Measurements from ENCODE around the gene TMEM33.
"Not testable (repeated sequence)": the region's sequence is repeated elsewhere in the genome, so short reads cannot be mapped to it uniquely, and the experiment has no call there.

The TMEM33 gene, protein sequence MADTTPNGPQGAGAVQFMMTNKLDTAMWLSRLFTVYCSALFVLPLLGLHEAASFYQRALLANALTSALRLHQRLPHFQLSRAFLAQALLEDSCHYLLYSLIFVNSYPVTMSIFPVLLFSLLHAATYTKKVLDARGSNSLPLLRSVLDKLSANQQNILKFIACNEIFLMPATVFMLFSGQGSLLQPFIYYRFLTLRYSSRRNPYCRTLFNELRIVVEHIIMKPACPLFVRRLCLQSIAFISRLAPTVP
- total RNA-seq, result 38.5 to 47.2 (median 45.8) reads per million in 3 donors

DNA sequence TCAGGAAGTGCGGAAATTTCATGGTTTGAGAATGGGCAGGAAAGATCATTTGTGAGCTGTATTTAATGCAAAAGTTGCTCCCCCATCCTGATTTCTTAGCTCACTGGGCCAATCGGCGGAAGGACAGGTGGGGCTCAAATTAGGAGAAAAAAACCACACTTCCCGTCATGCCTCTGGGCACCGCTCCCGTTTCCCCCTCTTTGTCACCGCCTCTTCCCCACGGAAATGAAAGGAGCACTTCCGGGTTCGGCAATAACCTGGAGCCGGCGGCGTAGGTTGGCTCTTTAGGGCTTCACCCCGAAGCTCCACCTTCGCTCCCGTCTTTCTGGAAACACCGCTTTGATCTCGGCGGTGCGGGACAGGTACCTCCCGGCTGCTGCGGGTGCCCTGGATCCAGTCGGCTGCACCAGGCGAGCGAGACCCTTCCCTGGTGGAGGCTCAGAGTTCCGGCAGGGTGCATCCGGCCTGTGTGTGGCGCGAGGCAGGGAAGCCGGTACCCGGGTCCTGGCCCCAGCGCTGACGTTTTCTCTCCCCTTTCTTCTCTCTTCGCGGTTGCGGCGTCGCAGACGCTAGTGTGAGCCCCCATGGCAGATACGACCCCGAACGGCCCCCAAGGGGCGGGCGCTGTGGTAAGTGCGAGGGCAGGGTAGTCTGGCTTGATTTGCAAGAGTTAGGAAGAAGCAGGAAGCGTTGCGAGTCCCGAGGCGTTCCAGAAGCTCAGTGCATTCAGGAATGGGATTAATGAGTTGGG is at the start of gene TMEM33:
TMEM33 (plus strand) TSS at position 529 of the 751 bp plus-strand sequence; CDS start at position 585, 56 bp downstream.
- peaks cover 3% of the 10 kb centered on the region for H3K36me3 ChIP-seq (ENCODE audit: control insufficient read depth, insufficient read depth, low read length)
- H3K27me3 ChIP-seq (replicated peaks; ENCODE audit: control insufficient read depth, insufficient read depth, low read length, poor library complexity, severe bottlenecking), result no peaks in the 10 kb centered on the region
- H3K27ac ChIP-seq (ENCODE audit: insufficient read depth, low read length, poor library complexity, severe bottlenecking), result peak within 1 kb of the TSS; percentile 66
- H3K4me1 ChIP-seq (ENCODE audit: control insufficient read depth, insufficient read depth, low read length, poor library complexity, severe bottlenecking), result peaks cover 11% of the 10 kb centered on the region
- peak; percentile 57 to 70 (median 64) for DNase-seq
- H3K9me3 ChIP-seq (ENCODE audit: control insufficient read depth, low read length), result no peaks in the 10 kb centered on the region
- peak within 1 kb of the TSS; percentile 97 for H3K4me3 ChIP-seq (ENCODE audit: insufficient read depth, low read depth, low read length, poor library complexity, severe bottlenecking)

DNA sequence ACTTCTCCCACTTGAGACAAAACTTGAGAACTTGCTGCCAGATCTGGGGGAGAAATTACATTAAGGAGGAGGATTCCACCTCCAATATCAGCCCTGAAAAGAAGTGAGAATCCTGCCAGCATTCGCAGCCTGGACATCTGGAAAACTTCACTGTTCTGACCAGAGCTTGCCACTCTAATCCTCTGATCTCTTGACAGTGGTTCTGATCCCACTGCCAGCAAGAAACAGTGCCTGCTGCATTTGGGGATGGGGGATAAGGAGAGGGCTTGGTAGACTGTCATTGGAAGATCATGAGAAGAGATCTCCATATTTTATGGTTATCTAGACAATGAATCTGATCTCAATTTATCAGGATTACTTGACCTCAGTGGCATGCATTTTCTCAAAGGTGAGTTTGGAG is 49.8 kb upstream of the TMEM33 start:
- Histone ChIP-seq H3K36me3 (ENCODE audit: control insufficient read depth, insufficient read depth, low read length) (no peaks in the 10 kb centered on the region), H3K27ac (ENCODE audit: insufficient read depth, low read length, poor library complexity, severe bottlenecking) (no peak overlapping the region), H3K4me1 (ENCODE audit: control insufficient read depth, insufficient read depth, low read length, poor library complexity, severe bottlenecking) (peaks cover 19% of the 10 kb centered on the region), H3K4me3 (ENCODE audit: insufficient read depth, low read depth, low read length, poor library complexity, severe bottlenecking) (no peak overlapping the region), H3K27me3 (replicated peaks; ENCODE audit: control insufficient read depth, insufficient read depth, low read length, poor library complexity, severe bottlenecking) (peaks cover 19% of the 10 kb centered on the region), H3K9me3 (ENCODE audit: control insufficient read depth, low read length) (no peaks in the 10 kb centered on the region)
- DNase-seq, result no peak

DNA sequence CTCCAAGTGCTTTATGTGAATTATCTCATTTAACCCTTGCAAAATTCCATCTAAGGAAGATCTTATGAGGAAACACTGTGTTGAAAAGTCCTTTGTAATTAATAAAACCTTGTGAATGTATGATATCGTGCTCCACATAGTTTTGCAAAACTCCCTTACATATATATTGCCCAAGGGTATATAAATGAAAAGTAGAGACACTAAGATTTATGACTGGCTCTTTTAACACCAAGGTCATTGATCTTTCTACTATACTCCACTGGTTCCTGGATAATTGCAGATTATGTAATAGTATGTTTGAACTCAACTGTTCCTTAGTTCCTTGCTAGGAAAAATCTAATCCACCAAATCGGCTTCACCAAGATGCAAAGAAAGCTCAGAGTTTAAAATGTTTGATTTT is 48.0 kb upstream of the TMEM33 start:
- Histone ChIP-seq H3K9me3 (ENCODE audit: control insufficient read depth, low read length) (no peaks in the 10 kb centered on the region), H3K27ac (ENCODE audit: insufficient read depth, low read length, poor library complexity, severe bottlenecking) (no peak overlapping the region), H3K4me3 (ENCODE audit: insufficient read depth, low read depth, low read length, poor library complexity, severe bottlenecking) (no peak overlapping the region), H3K36me3 (ENCODE audit: control insufficient read depth, insufficient read depth, low read length) (no peaks in the 10 kb centered on the region), H3K4me1 (ENCODE audit: control insufficient read depth, insufficient read depth, low read length, poor library complexity, severe bottlenecking) (peaks cover 1% of the 10 kb centered on the region), H3K27me3 (replicated peaks; ENCODE audit: control insufficient read depth, insufficient read depth, low read length, poor library complexity, severe bottlenecking) (peaks cover under 1% of the 10 kb centered on the region)
- no peak for DNase-seq

DNA sequence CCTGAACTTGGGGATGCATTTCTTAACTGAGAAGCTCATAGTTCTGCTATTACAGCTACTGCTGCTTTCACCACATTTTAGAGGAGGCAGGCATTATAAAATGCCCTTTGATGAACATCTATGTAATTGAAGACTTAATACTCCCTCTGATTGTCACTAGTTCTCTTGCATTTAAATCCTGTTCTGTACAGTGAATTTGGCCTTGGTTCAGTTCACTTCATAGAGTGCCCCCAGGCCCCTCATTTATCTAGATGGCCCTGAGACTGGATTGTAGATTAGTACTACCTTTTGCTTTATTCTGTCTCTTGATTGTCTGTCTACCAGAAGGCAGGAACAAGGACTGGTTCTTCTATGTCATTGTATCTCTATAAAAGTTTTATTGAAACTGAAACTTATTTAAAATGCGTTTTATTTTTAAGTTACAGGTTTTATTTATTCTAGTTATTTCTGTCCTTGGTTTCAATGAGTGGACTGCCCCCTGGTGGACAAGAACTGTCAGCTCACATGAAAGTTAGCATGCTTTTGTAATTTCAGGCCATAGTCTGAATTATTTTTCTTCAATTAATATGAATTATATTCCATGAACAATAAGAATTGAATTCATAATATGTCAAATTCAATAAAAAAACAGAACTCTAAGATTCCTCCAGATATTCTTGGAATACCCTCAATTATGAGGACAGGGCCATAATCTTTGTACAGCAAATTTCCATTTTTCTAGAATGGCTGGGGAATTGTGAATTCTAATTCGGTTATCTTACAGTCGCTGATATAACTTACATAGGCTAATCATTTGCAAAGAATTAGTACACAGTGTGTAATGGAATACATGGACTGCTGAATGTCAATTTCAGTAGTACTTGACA is 47.2 kb upstream of the TMEM33 start:
- no peak overlapping the region for H3K27ac ChIP-seq (ENCODE audit: insufficient read depth, low read length, poor library complexity, severe bottlenecking)
- no peaks in the 10 kb centered on the region for H3K4me1 ChIP-seq (ENCODE audit: control insufficient read depth, insufficient read depth, low read length, poor library complexity, severe bottlenecking)
- no peaks in the 10 kb centered on the region for H3K36me3 ChIP-seq (ENCODE audit: control insufficient read depth, insufficient read depth, low read length)
- no peak overlapping the region for H3K4me3 ChIP-seq (ENCODE audit: insufficient read depth, low read depth, low read length, poor library complexity, severe bottlenecking)
- DNase-seq, result peak in 1 of 3 donors; percentile 32
- no peaks in the 10 kb centered on the region for H3K27me3 ChIP-seq (replicated peaks; ENCODE audit: control insufficient read depth, insufficient read depth, low read length, poor library complexity, severe bottlenecking)
- H3K9me3 ChIP-seq (ENCODE audit: control insufficient read depth, low read length), result no peaks in the 10 kb centered on the region

DNA sequence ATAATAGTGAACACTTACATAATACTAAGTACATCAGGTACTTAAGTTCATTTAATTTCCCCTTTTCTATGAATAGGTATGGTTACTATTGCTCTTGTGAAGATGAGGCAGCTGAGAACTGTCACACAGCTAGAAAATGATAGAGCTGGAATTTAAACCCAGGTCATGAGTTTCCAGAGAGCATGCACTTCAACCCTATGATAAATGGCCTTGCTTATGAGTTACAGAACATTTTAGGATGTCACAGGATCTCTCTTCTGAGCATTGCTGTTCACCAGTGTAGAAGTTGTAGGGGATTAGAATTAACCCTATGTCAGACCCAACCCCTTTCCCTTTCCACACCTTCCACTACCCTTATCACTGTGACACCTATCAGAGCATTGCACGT is 46.5 kb upstream of the TMEM33 start:
- Histone ChIP-seq H3K9me3 (ENCODE audit: control insufficient read depth, low read length) (no peaks in the 10 kb centered on the region), H3K27me3 (replicated peaks; ENCODE audit: control insufficient read depth, insufficient read depth, low read length, poor library complexity, severe bottlenecking) (no peaks in the 10 kb centered on the region), H3K36me3 (ENCODE audit: control insufficient read depth, insufficient read depth, low read length) (no peaks in the 10 kb centered on the region), H3K27ac (ENCODE audit: insufficient read depth, low read length, poor library complexity, severe bottlenecking) (no peak overlapping the region), H3K4me3 (ENCODE audit: insufficient read depth, low read depth, low read length, poor library complexity, severe bottlenecking) (no peak overlapping the region), H3K4me1 (ENCODE audit: control insufficient read depth, insufficient read depth, low read length, poor library complexity, severe bottlenecking) (no peaks in the 10 kb centered on the region)
- DNase-seq, result no peak

DNA sequence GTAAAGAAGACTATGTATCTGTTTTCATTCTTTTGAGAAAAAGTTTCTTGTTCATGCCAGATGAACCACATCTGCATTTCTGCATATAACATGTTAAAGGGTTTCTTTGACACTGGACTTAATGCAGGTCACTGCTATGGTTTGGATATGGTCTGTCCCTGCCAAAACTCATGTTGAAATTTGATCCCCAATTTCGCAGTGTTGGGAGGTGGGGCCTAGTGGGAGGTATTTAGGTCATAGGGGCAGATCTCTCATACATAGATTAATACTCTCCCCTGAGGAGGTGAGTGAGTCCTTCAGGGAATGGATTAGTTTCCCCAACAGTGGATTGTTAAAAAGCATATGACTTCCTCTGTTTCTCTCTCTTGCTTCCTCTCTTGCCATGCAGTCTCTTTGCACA is 45.9 kb upstream of the TMEM33 start:
- Histone ChIP-seq H3K4me1 (ENCODE audit: control insufficient read depth, insufficient read depth, low read length, poor library complexity, severe bottlenecking) (no peaks in the 10 kb centered on the region), H3K9me3 (ENCODE audit: control insufficient read depth, low read length) (no peaks in the 10 kb centered on the region), H3K36me3 (ENCODE audit: control insufficient read depth, insufficient read depth, low read length) (no peaks in the 10 kb centered on the region), H3K27me3 (replicated peaks; ENCODE audit: control insufficient read depth, insufficient read depth, low read length, poor library complexity, severe bottlenecking) (no peaks in the 10 kb centered on the region), H3K27ac (ENCODE audit: insufficient read depth, low read length, poor library complexity, severe bottlenecking) (no peak overlapping the region), H3K4me3 (ENCODE audit: insufficient read depth, low read depth, low read length, poor library complexity, severe bottlenecking) (no peak overlapping the region)
- DNase-seq, result no peak

DNA sequence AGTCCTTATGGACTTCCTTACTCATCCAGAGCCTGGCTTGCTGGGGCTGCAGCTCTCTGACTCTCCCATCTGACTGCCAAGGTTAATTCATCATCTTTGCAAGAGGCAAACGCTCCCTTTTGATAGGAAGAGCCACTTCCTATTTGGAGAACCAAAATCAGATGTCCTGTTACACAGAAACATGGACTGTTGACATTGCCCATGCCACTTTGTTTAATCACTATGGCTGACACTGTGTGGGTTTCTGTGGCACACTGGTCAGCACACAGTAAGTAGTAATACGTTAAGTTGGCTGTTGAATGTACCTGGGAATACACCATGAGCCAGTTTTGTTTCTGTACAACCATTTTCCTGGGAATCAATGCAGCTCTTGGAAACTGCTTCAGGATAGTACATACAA is 45.1 kb upstream of the TMEM33 start:
- Histone ChIP-seq H3K4me1 (ENCODE audit: control insufficient read depth, insufficient read depth, low read length, poor library complexity, severe bottlenecking) (no peaks in the 10 kb centered on the region), H3K27ac (ENCODE audit: insufficient read depth, low read length, poor library complexity, severe bottlenecking) (no peak overlapping the region), H3K27me3 (replicated peaks; ENCODE audit: control insufficient read depth, insufficient read depth, low read length, poor library complexity, severe bottlenecking) (no peaks in the 10 kb centered on the region), H3K36me3 (ENCODE audit: control insufficient read depth, insufficient read depth, low read length) (no peaks in the 10 kb centered on the region), H3K9me3 (ENCODE audit: control insufficient read depth, low read length) (no peaks in the 10 kb centered on the region), H3K4me3 (ENCODE audit: insufficient read depth, low read depth, low read length, poor library complexity, severe bottlenecking) (no peak overlapping the region)
- no peak for DNase-seq

DNA sequence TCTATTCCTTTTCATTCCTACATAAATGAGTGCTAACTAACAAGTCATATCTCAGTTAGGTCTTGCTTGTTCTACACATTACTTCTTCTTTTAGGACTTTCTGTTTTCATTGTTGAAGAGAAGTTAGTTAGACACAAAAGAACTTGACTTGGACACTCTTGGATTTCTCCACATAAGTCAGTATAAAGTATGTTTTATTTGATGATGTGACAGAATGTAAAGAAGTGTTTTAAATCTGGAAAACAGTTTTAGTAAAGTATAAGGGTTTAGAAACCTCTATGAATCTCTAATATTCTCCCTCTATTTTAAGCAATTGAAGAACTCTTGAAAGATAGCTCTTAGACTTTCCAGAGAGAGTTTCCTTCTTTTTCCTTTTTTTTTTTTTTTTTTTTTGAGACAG is 38.6 kb upstream of the TMEM33 start:
- Histone ChIP-seq H3K4me1 (ENCODE audit: control insufficient read depth, insufficient read depth, low read length, poor library complexity, severe bottlenecking) (no peaks in the 10 kb centered on the region), H3K9me3 (ENCODE audit: control insufficient read depth, low read length) (no peaks in the 10 kb centered on the region), H3K27ac (ENCODE audit: insufficient read depth, low read length, poor library complexity, severe bottlenecking) (no peak overlapping the region), H3K36me3 (ENCODE audit: control insufficient read depth, insufficient read depth, low read length) (no peaks in the 10 kb centered on the region), H3K27me3 (replicated peaks; ENCODE audit: control insufficient read depth, insufficient read depth, low read length, poor library complexity, severe bottlenecking) (no peaks in the 10 kb centered on the region), H3K4me3 (ENCODE audit: insufficient read depth, low read depth, low read length, poor library complexity, severe bottlenecking) (no peak overlapping the region)
- DNase-seq, result no peak

DNA sequence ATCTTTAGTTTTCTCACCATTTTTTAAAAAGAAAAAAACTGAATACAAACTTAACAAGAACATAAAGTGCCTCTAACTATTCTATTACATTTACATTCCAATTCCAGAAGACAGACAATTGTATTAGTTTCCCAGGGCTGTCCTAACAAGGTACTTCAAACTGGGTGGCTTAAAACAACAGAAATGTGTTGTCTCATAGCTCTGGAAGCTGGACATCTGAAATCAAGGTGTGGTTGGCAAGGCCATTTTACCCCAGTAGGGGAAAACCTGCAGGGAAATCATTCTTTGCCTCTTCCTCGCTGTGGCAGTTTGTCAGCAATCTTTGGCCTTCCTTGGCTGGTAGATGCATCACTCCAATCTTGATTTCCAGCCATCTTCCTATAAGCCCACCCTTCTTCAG is 37.5 kb upstream of the TMEM33 start:
- Histone ChIP-seq H3K4me1 (ENCODE audit: control insufficient read depth, insufficient read depth, low read length, poor library complexity, severe bottlenecking) (no peaks in the 10 kb centered on the region), H3K9me3 (ENCODE audit: control insufficient read depth, low read length) (no peaks in the 10 kb centered on the region), H3K27ac (ENCODE audit: insufficient read depth, low read length, poor library complexity, severe bottlenecking) (no peak overlapping the region)

DNA sequence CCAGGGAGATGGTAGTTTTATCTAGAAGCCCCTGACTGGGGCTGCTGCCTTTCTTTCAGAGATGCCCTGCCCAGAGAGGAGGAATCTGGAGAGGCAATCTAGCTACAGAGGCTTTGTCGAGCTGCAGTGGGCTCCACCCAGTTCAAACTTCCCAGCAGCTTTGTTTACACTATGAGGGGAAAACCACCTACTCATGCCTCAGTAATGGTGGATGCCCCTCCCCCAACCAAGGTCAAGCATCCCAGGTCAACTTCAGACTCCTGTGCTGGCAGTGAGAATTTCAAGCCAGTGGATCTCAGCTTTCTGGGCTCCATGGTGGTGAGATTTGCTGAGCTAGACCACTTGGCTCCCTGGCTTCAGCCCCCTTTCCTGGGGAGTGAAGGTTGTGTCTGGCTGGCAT is 26.1 kb upstream of the TMEM33 start:
- H3K27me3 ChIP-seq (replicated peaks; ENCODE audit: control insufficient read depth, insufficient read depth, low read length, poor library complexity, severe bottlenecking); H3K27ac ChIP-seq (ENCODE audit: insufficient read depth, low read length, poor library complexity, severe bottlenecking); H3K4me1 ChIP-seq (ENCODE audit: control insufficient read depth, insufficient read depth, low read length, poor library complexity, severe bottlenecking); H3K9me3 ChIP-seq (ENCODE audit: control insufficient read depth, low read length); H3K4me3 ChIP-seq (ENCODE audit: insufficient read depth, low read depth, low read length, poor library complexity, severe bottlenecking); H3K36me3 ChIP-seq (ENCODE audit: control insufficient read depth, insufficient read depth, low read length); DNase-seq: not testable (repeated sequence)

More for the DNA sequence above, 37.5 kb upstream of the TMEM33 start:
- no peak for DNase-seq
- H3K36me3 ChIP-seq (ENCODE audit: control insufficient read depth, insufficient read depth, low read length), result no peaks in the 10 kb centered on the region
- no peak overlapping the region for H3K4me3 ChIP-seq (ENCODE audit: insufficient read depth, low read depth, low read length, poor library complexity, severe bottlenecking)
- no peaks in the 10 kb centered on the region for H3K27me3 ChIP-seq (replicated peaks; ENCODE audit: control insufficient read depth, insufficient read depth, low read length, poor library complexity, severe bottlenecking)
